ENCODE data around the gene MYLIP.

- TF ChIP-seq POLR2A (IDR thresholded peaks at IDR 0.05): no peak
- no peak for TF ChIP-seq CTCF (IDR thresholded peaks at IDR 0.05)
Measured at GRCh38 chr6:16097382-16098171, 31.3 kb upstream of the MYLIP start.
